Type B pancreatic cell (in vitro differentiated cells): ENCODE results near the gene KLHL26. TPM values are rescaled to one million over a fixed set of nuclear protein-coding genes. Genes with fewer than 3 reads are reported as not detected.

Experiments
- DNase-seq: peaks from one replicate; pipeline ENCODE4 v3.0.0; 2021; ENCODE audit warnings: mixed read lengths; ENCODE audit not compliant: unreplicated experiment; ENCODE audit errors: extremely low spot score
- H3K27ac Mint-ChIP-seq: 2 replicates; pipeline ENCODE4 v1.8.0; 2021; ENCODE audit warnings: mild to moderate bottlenecking, mixed read lengths
- H3K27me3 Mint-ChIP-seq: 2 replicates; pipeline ENCODE4 v1.8.0; 2021; ENCODE audit warnings: mixed read lengths
- H3K36me3 Mint-ChIP-seq: 2 replicates; pipeline ENCODE4 v1.8.0; 2021; ENCODE audit warnings: mixed read lengths
- H3K4me1 Mint-ChIP-seq: one replicate; pipeline ENCODE4 v1.8.0; 2021; ENCODE audit warnings: mixed read lengths; ENCODE audit not compliant: unreplicated experiment
- H3K4me3 Mint-ChIP-seq: 2 replicates; pipeline ENCODE4 v1.8.0; 2021; ENCODE audit warnings: mild to moderate bottlenecking, mixed read lengths
- H3K9me3 Mint-ChIP-seq: 2 replicates; pipeline ENCODE4 v1.8.0; 2021; ENCODE audit warnings: mixed read lengths
- total RNA-seq: library from RNA; stranded (reverse); gene quantifications from 2 replicates; pipeline ENCODE4 v1.2.1, GENCODE V29; 2021; ENCODE audit warnings: low replicate concordance
- TF ChIP-seq, protein P1 (sequence below): fragments of 200-600 bp; sonication (generic); conservative IDR thresholded peaks from 2 replicates; pipeline ENCODE4 v1.5.0; 2021; ENCODE audit warnings: antibody characterized with exemption, mild to moderate bottlenecking

KLHL26 gene
- total RNA-seq, 1 donor from 2014 or later, result 11.1 TPM

GRCh38 chr19:18700501-18701249, 63.8 kb downstream of the KLHL26 start:
- Mint-ChIP-seq H3K4me1 (peaks cover 11% of the 10 kb centered on the region), H3K27me3 (peaks cover 4% of the 10 kb centered on the region), H3K36me3 (no peaks in the 10 kb centered on the region), H3K27ac (no peak overlapping the region), H3K9me3 (no peaks in the 10 kb centered on the region), H3K4me3 (peak overlapping the region; percentile 69)
- TF ChIP-seq, protein P1, sequence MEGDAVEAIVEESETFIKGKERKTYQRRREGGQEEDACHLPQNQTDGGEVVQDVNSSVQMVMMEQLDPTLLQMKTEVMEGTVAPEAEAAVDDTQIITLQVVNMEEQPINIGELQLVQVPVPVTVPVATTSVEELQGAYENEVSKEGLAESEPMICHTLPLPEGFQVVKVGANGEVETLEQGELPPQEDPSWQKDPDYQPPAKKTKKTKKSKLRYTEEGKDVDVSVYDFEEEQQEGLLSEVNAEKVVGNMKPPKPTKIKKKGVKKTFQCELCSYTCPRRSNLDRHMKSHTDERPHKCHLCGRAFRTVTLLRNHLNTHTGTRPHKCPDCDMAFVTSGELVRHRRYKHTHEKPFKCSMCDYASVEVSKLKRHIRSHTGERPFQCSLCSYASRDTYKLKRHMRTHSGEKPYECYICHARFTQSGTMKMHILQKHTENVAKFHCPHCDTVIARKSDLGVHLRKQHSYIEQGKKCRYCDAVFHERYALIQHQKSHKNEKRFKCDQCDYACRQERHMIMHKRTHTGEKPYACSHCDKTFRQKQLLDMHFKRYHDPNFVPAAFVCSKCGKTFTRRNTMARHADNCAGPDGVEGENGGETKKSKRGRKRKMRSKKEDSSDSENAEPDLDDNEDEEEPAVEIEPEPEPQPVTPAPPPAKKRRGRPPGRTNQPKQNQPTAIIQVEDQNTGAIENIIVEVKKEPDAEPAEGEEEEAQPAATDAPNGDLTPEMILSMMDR, result no peak
- DNase-seq, result no peak

DNA sequence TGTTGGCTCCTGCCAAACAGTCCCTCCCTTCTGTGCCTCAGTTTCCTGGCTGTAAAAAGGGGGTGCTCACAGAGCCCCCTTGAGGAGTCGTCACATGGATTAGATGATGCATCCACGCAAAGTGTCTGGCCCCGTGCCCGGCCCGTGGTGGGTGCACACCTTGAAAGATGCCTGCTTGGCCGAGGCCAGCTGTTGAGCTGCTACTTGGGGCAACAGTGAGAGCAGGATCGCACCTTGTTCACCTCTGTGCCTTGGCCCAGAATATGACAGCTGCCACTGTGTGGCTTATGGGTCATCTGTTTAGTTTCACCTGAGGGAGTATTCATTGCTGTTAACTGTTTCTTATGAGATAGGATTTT, 64.4 kb downstream of the KLHL26 start:
- no peaks in the 10 kb centered on the region for H3K36me3 Mint-ChIP-seq
- peaks cover 4% of the 10 kb centered on the region for H3K27me3 Mint-ChIP-seq
- H3K4me1 Mint-ChIP-seq, result peaks cover 11% of the 10 kb centered on the region
- H3K9me3 Mint-ChIP-seq, result no peaks in the 10 kb centered on the region
- peak overlapping the region; percentile 69 for H3K4me3 Mint-ChIP-seq
- TF ChIP-seq, protein P1, result no peak
- DNase-seq, result no peak
- no peak overlapping the region for H3K27ac Mint-ChIP-seq

- H3K36me3 Mint-ChIP-seq, result no peaks in the 10 kb centered on the region
- no peak overlapping the region for H3K4me3 Mint-ChIP-seq
- no peaks in the 10 kb centered on the region for H3K9me3 Mint-ChIP-seq
- H3K27me3 Mint-ChIP-seq, result peaks cover 4% of the 10 kb centered on the region
- H3K4me1 Mint-ChIP-seq, result peaks cover 11% of the 10 kb centered on the region
- DNase-seq, result no peak
- TF ChIP-seq, protein P1, result no peak
- no peak overlapping the region for H3K27ac Mint-ChIP-seq
Measured at GRCh38 chr19:18704054-18704453, 67.2 kb downstream of the KLHL26 start.

DNA sequence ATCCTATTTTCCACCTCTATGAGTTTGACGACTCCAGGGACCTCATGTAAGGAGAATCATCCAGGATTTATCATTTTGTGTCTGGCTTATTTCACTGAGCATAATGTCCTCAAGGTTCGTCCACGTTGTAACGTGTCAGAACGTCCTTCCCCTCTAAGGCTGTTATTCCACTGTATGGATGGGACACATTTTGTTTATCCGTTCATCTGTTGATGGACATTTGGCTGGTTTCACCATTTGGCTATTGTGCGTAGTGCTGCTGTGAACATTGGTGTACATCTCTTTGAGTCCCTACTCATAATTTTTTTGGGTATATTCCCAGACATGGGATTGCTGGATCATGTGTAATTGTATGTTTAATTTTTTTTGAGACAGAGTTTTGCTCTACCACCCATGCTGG, 68.1 kb downstream of the KLHL26 start:
- no peaks in the 10 kb centered on the region for H3K27me3 Mint-ChIP-seq
- H3K4me1 Mint-ChIP-seq, result peaks cover 6% of the 10 kb centered on the region
- TF ChIP-seq, protein P1, result no peak
- H3K36me3 Mint-ChIP-seq, result no peaks in the 10 kb centered on the region
- no peaks in the 10 kb centered on the region for H3K9me3 Mint-ChIP-seq
- no peak overlapping the region for H3K4me3 Mint-ChIP-seq
- no peak for DNase-seq
- H3K27ac Mint-ChIP-seq, result no peak overlapping the region

DNA sequence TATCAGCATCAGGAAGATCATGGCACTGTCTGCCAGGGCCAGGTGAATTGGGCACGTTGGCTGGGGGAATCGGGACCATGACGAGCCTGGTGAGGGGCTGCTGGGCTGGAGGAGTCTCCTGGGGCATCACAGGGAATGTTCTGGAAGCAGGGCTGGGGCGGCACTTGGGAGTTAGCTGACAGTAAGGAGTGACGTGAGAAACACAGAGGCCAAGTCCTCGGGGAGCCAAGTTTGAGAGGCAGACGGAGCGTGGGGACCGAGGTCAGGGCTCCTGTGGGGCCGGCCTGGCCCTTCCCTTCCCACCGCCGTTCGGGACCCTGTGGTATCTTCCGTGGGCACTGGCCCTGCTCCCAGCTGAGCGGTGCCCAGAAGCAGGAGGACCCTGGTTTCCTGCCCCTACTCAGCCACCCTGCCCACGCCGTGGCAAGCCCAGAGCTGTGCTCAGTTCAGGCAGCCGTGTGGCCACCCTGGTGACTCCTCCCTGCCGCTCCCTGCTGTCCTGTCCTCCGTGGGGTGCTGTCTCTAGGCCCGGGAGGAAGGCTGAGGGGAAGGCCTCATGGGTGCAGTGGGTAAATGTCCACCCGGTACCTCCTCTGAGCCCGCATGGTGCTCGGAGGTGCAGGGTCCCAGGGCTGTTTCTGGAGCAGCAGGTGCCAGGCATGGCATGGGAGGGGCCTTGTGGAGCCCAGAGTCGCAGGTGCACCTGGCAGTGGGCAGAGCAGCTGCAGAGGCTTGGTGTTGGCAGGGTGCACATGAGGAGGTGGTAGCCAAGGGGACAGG, 71.8 kb downstream of the KLHL26 start:
- DNase-seq, result no peak
- H3K4me3 Mint-ChIP-seq, result no peak overlapping the region
- no peaks in the 10 kb centered on the region for H3K9me3 Mint-ChIP-seq
- H3K4me1 Mint-ChIP-seq, result peaks cover 5% of the 10 kb centered on the region
- no peaks in the 10 kb centered on the region for H3K27me3 Mint-ChIP-seq
- TF ChIP-seq, protein P1, result no peak
- H3K27ac Mint-ChIP-seq, result no peak overlapping the region
- no peaks in the 10 kb centered on the region for H3K36me3 Mint-ChIP-seq
